Activated naive CD8-positive, alpha-beta T cell treated with anti-CD3 and anti-CD28 coated beads, Interleukin-2, amount 10 ng/mL, durations not matched to agents 7 days and 5 days (primary cell): Measurements from ENCODE around the gene PDGFB. TPM values are rescaled to one million over a fixed set of nuclear protein-coding genes. Genes with fewer than 3 reads are reported as not detected.

Experiments
- ATAC-seq: fragments of 150-1000 bp; cut with Tn5 transposase; one replicate; pipeline ENCODE4 v1.10.0; 2021; ENCODE audit warnings: low read depth, moderate library complexity
- POLR2A ChIA-PET: fragments of 350-600 bp; sonication (Branson Sonifier 250); formaldehyde crosslinking; loops from one replicate; lab custom pipeline; 2021; ENCODE audit warnings: antibody characterized with exemption; lab: Charles Lee
- DNase-seq: peaks from one replicate; pipeline ENCODE4 v3.0.0; 2021
- H3K27ac Mint-ChIP-seq: one replicate; pipeline ENCODE4 v1.8.0; 2022; ENCODE audit warnings: mild to moderate bottlenecking, mixed read lengths
- H3K27me3 Mint-ChIP-seq: one replicate; pipeline ENCODE4 v1.8.0; 2022; ENCODE audit warnings: mild to moderate bottlenecking, moderate library complexity, mixed read lengths
- H3K36me3 Mint-ChIP-seq: one replicate; pipeline ENCODE4 v1.8.0; 2021; ENCODE audit warnings: mild to moderate bottlenecking, mixed read lengths
- H3K4me1 Mint-ChIP-seq: one replicate; pipeline ENCODE4 v1.8.0; 2021; ENCODE audit warnings: mixed read lengths
- H3K4me3 Mint-ChIP-seq: one replicate; pipeline ENCODE4 v1.8.0; 2022; ENCODE audit warnings: mild to moderate bottlenecking, moderate library complexity, mixed read lengths
- H3K9me3 Mint-ChIP-seq: one replicate; pipeline ENCODE4 v1.8.0; 2021; ENCODE audit warnings: mixed read lengths
- total RNA-seq, 2 experiments: library from RNA; stranded (reverse); gene quantifications; one replicate each; pipeline ENCODE4 v1.2.3, GENCODE V29; 2021

Gene PDGFB
- total RNA-seq, 2 experiments from 2014 or later: 7.2 to 7.9 TPM

DNA sequence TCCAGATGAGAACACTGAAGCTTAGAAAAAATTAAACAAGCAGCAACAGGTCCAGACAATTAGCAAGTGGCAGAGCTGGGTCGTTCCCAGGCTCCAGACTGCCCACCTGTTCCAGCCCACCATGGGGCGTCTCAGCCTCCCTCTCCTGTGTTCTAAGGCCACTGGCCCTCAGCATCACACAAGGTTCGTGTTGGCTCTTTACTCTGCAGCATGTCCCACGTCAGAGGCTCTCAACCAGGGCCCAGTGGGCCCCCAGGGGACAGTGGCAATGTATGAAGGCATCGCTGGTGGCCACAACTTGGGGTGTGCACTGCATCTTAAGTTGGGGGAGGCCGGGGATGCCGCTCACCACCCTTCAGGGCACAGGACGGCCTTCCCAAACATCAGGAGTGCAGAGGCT lies 6.2 kb downstream of the PDGFB start:
- Mint-ChIP-seq H3K27me3 (peaks cover 75% of the 10 kb centered on the region), H3K36me3 (peaks cover 2% of the 10 kb centered on the region), H3K9me3 (no peaks in the 10 kb centered on the region), H3K4me3 (no peak overlapping the region), H3K27ac (no peak overlapping the region), H3K4me1 (peaks cover 41% of the 10 kb centered on the region)
- DNase-seq: no peak
- ATAC-seq: no peak
- POLR2A ChIA-PET: interaction anchor here (0.6 to 4.0 kb wide), 2 partner anchors 14 to 100 kb away, joined by 5 to 10 read pairs; no protein-coding TSS in a partner anchor

GRCh38 chr22:39238101-39238466 lies 6.7 kb downstream of the PDGFB start:
- no peak for ATAC-seq
- POLR2A ChIA-PET: interaction anchor here (4.0 kb wide), 1 partner anchor 15 kb away, joined by 10 read pairs; no protein-coding TSS in a partner anchor
- Mint-ChIP-seq H3K27me3 (peaks cover 77% of the 10 kb centered on the region), H3K4me3 (no peak overlapping the region), H3K4me1 (peaks cover 41% of the 10 kb centered on the region), H3K36me3 (peaks cover 2% of the 10 kb centered on the region), H3K27ac (no peak overlapping the region), H3K9me3 (no peaks in the 10 kb centered on the region)
- DNase-seq: no peak

DNA sequence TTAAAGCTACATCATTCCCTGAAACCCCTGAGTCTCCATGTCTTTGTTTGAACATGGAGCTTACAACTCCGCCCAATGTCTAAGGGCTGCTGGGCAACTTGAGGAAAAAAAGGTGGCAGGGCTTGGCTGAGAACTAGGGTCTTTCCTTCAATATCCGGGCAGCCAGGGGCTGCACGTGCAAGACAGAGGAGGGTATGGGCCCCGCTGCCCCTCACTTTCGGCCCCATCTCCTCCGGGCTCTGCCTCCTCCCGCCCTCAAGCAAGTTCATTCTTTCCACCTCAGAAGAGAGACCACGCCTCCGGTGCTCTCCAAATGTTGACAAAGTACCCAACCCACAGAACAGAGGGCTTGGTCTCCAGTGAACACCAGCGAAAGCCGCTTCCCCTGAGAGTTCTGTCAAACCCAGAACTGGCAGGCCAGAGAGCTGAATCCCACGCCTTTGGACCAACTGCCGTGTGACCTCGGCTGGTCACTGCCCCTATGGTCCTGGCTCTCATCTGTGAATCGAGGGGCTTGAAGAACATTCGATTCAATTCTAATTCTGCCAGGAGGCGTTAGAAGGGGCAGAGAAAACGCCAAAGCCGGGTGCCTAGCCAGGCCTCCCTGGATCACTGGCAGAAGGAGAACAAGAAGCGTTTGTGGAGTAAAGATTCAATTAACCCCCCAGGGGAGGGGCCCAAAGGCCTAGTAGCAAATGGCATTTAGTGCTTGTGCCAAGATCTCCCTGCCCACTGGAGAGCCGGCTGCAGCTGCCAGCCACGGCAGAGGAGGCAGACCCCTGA lies 7.3 kb downstream of the PDGFB start:
- DNase-seq: no peak
- Mint-ChIP-seq H3K36me3 (peaks cover 2% of the 10 kb centered on the region), H3K9me3 (no peaks in the 10 kb centered on the region), H3K4me3 (no peak overlapping the region), H3K27ac (no peak overlapping the region), H3K27me3 (peaks cover 77% of the 10 kb centered on the region), H3K4me1 (peaks cover 39% of the 10 kb centered on the region)
- no peak for ATAC-seq
- POLR2A ChIA-PET: interaction anchor here (0.8 to 4.0 kb wide), 3 partner anchors 15 to 82 kb away, joined by 5 to 10 read pairs (median 6); partner anchors contain the start of gene RPL3

DNA sequence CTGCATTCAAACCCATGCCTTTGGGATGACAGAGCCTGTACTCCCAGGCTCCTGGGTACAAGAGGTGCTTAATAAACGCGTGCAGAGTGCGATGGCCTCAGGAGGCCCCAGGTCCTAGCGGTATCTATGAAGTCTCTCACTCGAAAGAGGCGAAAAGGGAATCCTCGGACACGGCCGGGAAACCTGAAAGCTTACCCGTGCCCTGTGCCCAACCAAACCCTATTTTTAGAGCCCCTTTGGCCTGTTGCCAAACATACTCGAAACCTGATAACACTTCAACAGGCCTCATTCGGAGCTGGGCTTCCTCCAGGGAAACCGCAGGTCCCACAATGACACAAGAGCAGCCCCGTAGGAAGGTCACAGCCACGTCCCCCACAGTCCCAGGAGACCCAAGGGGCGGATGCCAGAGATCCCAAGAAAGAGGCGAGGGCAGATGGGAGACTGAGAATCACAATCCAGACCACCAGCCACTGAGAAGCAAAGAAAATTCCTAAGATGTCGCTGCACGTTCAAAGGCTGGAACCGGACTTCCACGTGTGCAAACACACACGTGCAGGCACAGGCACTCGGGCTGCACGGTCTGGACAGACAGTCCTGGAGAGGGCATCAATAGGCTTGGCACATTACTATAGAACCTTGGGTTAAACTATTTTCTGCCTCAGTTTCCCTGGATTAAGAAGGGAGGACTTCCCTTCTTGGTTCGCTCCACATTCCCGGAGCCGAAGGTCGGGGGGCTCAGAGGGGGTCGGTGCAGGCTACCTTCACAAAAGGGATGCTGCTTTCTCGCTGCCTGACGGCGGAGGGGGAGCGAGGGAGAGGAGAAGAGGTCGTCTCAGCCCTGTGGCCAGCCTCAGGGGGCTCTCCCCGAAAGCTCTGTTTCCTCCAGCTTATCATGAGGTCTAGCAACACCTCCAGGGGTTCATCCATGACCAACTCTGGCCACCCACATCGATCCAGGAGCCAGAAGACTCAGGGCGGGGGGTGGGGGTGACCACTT lies 8.2 kb downstream of the PDGFB start:
- peaks cover under 1% of the 10 kb centered on the region for H3K36me3 Mint-ChIP-seq
- peaks cover 37% of the 10 kb centered on the region for H3K4me1 Mint-ChIP-seq
- peaks cover 80% of the 10 kb centered on the region for H3K27me3 Mint-ChIP-seq
- no peak overlapping the region for H3K27ac Mint-ChIP-seq
- peak overlapping the region; percentile 36 for H3K4me3 Mint-ChIP-seq
- DNase-seq (peak; percentile 59), ATAC-seq (peak; percentile 60)
- POLR2A ChIA-PET: interaction anchor here (0.8 to 1.2 kb wide), 3 partner anchors 78 to 83 kb away, joined by 3 to 6 read pairs (median 5); partner anchors contain the start of gene RPL3
- H3K9me3 Mint-ChIP-seq: no peaks in the 10 kb centered on the region

GRCh38 chr22:39234867-39235687 lies 9.7 kb downstream of the PDGFB start:
- DNase-seq: no peak
- Mint-ChIP-seq H3K36me3 (no peaks in the 10 kb centered on the region), H3K27me3 (peaks cover 79% of the 10 kb centered on the region), H3K27ac (peak overlapping the region; percentile 34), H3K9me3 (no peaks in the 10 kb centered on the region), H3K4me1 (peaks cover 27% of the 10 kb centered on the region), H3K4me3 (peak overlapping the region; percentile 22)
- POLR2A ChIA-PET: interaction anchor here (1.0 kb wide), 1 partner anchor 84 kb away, joined by 3 read pairs; no protein-coding TSS in a partner anchor
- ATAC-seq: no peak

DNA sequence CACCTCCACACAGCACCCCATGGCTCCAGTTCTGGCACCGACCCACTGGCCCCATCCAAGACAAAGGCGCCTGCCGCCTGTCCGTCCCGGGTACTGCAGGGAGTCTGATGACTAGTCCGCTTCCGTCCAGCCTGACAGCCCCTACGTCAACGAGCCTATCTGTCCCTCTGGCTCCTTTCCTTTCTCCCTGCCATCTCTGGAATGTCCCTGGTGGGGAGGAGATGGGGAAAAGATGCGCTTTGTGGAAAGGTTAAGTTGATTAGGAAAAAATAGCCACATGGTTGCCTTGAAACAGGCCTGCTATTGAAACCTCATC lies 10.4 kb downstream of the PDGFB start:
- no peaks in the 10 kb centered on the region for H3K9me3 Mint-ChIP-seq
- POLR2A ChIA-PET: no interaction called here
- no peak overlapping the region for H3K27ac Mint-ChIP-seq
- no peak overlapping the region for H3K4me3 Mint-ChIP-seq
- H3K4me1 Mint-ChIP-seq: peaks cover 27% of the 10 kb centered on the region
- peaks cover 80% of the 10 kb centered on the region for H3K27me3 Mint-ChIP-seq
- ATAC-seq: no peak
- DNase-seq: no peak
- H3K36me3 Mint-ChIP-seq: no peaks in the 10 kb centered on the region

DNA sequence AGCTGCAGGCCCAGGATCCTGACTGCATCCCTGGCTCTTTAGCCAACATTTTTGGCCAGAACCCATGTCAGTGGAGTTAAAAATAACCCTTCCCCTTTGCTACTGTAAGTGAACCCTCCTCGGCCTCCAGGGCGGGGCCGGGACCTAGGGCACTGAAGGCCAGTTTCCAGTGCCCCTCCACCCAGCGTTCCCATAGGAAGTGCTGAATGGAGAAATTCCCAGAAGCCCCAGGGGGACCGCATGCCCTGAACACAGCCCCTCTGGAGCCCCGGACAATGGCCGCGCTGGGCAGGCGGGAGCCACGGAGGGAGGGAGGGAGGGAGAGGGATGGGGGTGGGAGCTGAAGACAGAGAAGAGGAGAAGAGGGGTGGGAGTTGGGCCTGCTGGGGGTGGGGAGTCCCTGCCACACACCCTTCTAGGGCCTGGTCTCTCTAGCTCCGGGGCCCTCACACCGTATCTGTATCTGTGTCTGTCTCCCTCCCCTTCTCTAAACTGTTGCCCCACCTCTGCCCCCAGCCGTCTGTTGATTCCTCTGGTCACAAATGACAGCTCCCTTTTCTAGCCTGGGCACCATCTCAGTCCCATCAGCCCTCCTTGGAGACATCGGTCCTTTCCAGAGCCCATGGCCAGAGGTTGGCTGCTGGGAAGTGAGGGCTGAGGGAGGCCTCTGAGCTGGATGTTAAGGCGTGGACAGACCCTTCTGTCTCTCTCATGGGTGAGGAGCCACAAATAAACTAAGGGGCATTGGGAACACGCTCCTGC lies 10.9 kb downstream of the PDGFB start:
- no peak overlapping the region for H3K4me3 Mint-ChIP-seq
- ATAC-seq: no peak
- POLR2A ChIA-PET: interaction anchor here (0.5 kb wide), 1 partner anchor 92 kb away, joined by 3 read pairs; no protein-coding TSS in a partner anchor
- H3K36me3 Mint-ChIP-seq: no peaks in the 10 kb centered on the region
- DNase-seq: no peak
- H3K27ac Mint-ChIP-seq: no peak overlapping the region
- H3K27me3 Mint-ChIP-seq: peaks cover 82% of the 10 kb centered on the region
- peaks cover 27% of the 10 kb centered on the region for H3K4me1 Mint-ChIP-seq
- no peaks in the 10 kb centered on the region for H3K9me3 Mint-ChIP-seq

GRCh38 chr22:39232806-39233709 lies 11.7 kb downstream of the PDGFB start:
- Mint-ChIP-seq H3K27ac (no peak overlapping the region), H3K4me1 (peaks cover 27% of the 10 kb centered on the region), H3K27me3 (peaks cover 76% of the 10 kb centered on the region), H3K9me3 (no peaks in the 10 kb centered on the region), H3K4me3 (no peak overlapping the region), H3K36me3 (no peaks in the 10 kb centered on the region)
- DNase-seq: no peak
- ATAC-seq: no peak
- POLR2A ChIA-PET: no interaction called here

- peaks cover 68% of the 10 kb centered on the region for H3K27me3 Mint-ChIP-seq
- H3K36me3 Mint-ChIP-seq: no peaks in the 10 kb centered on the region
- peaks cover 25% of the 10 kb centered on the region for H3K4me1 Mint-ChIP-seq
- no peaks in the 10 kb centered on the region for H3K9me3 Mint-ChIP-seq
- no peak overlapping the region for H3K4me3 Mint-ChIP-seq
- ATAC-seq (no peak), DNase-seq (no peak)
- POLR2A ChIA-PET: no interaction called here
- H3K27ac Mint-ChIP-seq: no peak overlapping the region
Observed at GRCh38 chr22:39232246-39232645, 12.5 kb downstream of the PDGFB start.

DNA sequence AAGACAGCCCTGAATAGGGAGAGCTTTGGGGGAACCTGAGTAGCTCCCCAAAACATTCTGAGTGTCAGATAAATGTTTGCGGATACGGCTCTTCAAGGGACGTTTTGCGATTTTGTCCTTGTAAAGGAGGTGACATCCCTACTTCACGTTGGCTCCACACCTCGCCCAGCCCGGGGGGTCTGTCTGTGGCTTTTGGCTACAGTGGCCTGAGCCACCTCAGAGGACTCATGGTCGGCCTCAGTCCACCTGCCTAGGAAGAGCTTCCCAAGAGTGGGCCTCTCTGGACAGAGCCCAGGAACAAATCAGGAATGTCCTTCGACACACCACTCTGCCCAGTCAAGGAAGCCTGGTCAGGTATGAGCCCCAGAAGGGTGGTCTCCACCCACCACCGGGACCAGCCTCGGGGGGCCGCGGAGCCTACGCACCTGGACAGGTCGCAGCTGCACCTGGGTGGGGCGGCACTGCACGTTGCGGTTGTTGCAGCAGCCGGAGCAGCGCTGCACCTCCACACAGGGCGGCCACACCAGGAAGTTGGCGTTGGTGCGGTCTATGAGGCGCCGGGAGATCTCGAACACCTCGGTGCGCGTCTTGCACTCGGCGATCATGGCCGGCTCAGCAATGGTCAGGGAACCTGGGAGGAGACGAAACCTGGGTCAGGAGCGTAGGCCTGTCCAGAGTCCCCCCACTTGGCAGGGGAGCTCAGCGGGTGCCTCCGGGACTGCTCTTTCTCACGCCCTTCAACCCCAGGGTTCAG lies 13.4 kb downstream of the PDGFB start:
- no peak overlapping the region for H3K27ac Mint-ChIP-seq
- DNase-seq (no peak), ATAC-seq (no peak)
- H3K4me1 Mint-ChIP-seq: peaks cover 17% of the 10 kb centered on the region
- no peak overlapping the region for H3K4me3 Mint-ChIP-seq
- H3K27me3 Mint-ChIP-seq: peaks cover 59% of the 10 kb centered on the region
- no peaks in the 10 kb centered on the region for H3K36me3 Mint-ChIP-seq
- no peaks in the 10 kb centered on the region for H3K9me3 Mint-ChIP-seq
- POLR2A ChIA-PET: interaction anchor here (0.8 to 1.3 kb wide), 2 partner anchors 14 to 27 kb away, joined by 3 read pairs; no protein-coding TSS in a partner anchor
